HEK293 (cell line): ENCODE results near the gene TMUB1.

Experiments
- CTCF ChIA-PET: fragments of 350-600 bp; formaldehyde crosslinking; extraction: SDS; loops from one replicate; lab custom pipeline; 2021; ENCODE audit warnings: antibody characterized with exemption; lab: Yijun Ruan, JAX
- POLR2A ChIA-PET: fragments of 300-600 bp; formaldehyde crosslinking; extraction: SDS; loops from one replicate; lab custom pipeline; 2020; ENCODE audit warnings: antibody characterized with exemption, inconsistent platforms; lab: Yijun Ruan, JAX
- H3K27ac ChIP-seq: fragments of 200-500 bp; sonication (Bioruptor generic); 2 replicates; pipeline ENCODE4 v1.5.1; 2014; ENCODE audit warnings: low read depth, low read length, control low read depth, inconsistent platforms; ENCODE audit errors: extremely low read depth
- H3K36me3 ChIP-seq, 2 experiments: fragments of 200-500 bp in 1 of 2; sonication (Bioruptor generic) in 1 of 2; 1 replicate in 1 of 2; 2 replicates in 1 of 2; pipeline ENCODE4 v1.5.1; 2014 to 2017; ENCODE audit warnings: inconsistent platforms in 2 of 2, low read length in 2 of 2; ENCODE audit not compliant: control insufficient read depth in 2 of 2, insufficient read depth in 1 of 2
- H3K4me1 ChIP-seq: fragments of 200-500 bp; sonication (Bioruptor generic); 2 replicates; pipeline ENCODE4 v1.5.1; 2014; ENCODE audit warnings: mild to moderate bottlenecking, low read length, inconsistent platforms; ENCODE audit not compliant: control insufficient read depth, insufficient read depth
- H3K4me3 ChIP-seq: 2 replicates; pipeline ENCODE4 v1.5.1; 2011; ENCODE audit warnings: low read depth, mild to moderate bottlenecking, control low read depth, low read length, moderate library complexity
- H3K9me3 ChIP-seq: fragments of 200-500 bp; sonication (Bioruptor generic); 2 replicates; pipeline ENCODE4 v1.5.1; 2014; ENCODE audit warnings: low read depth, low read length, inconsistent platforms; ENCODE audit not compliant: control insufficient read depth, insufficient read depth
- CTCF ChIP-seq: fragments of 450-650 bp; formaldehyde crosslinking; IDR thresholded peaks from 2 replicates; pipeline ENCODE4 v1.5.1; 2016; ENCODE audit warnings: missing biosample characterization, missing genetic modification characterization
- KLF1 ChIP-seq: fragments of 450-650 bp; formaldehyde crosslinking; IDR thresholded peaks from 2 replicates; pipeline ENCODE4 v1.5.1; 2016; ENCODE audit warnings: missing biosample characterization, missing genetic modification characterization
- KLF7 ChIP-seq: fragments of 450-650 bp; formaldehyde crosslinking; IDR thresholded peaks from 2 replicates; pipeline ENCODE4 v1.5.1; 2016; ENCODE audit warnings: missing biosample characterization, missing genetic modification characterization, borderline replicate concordance
- KLF8 ChIP-seq: fragments of 450-650 bp; formaldehyde crosslinking; IDR thresholded peaks from 2 replicates; pipeline ENCODE4 v1.5.1; 2016; ENCODE audit warnings: missing biosample characterization, missing genetic modification characterization
- PRDM1 ChIP-seq: fragments of 450-650 bp; formaldehyde crosslinking; IDR thresholded peaks from 2 replicates; pipeline ENCODE4; 2016; ENCODE audit warnings: missing biosample characterization, missing genetic modification characterization
- PRDM10 ChIP-seq: fragments of 450-650 bp; formaldehyde crosslinking; IDR thresholded peaks from 2 replicates; pipeline ENCODE4 v1.5.1; 2016; ENCODE audit warnings: missing biosample characterization, missing genetic modification characterization
- SCRT2 ChIP-seq: fragments of 450-650 bp; formaldehyde crosslinking; IDR thresholded peaks from 2 replicates; pipeline ENCODE4 v1.5.1; 2016; ENCODE audit warnings: missing biosample characterization, missing genetic modification characterization
- SP3 ChIP-seq: fragments of 450-650 bp; formaldehyde crosslinking; IDR thresholded peaks from 2 replicates; pipeline ENCODE4 v1.5.1; 2016; ENCODE audit warnings: missing biosample characterization, missing genetic modification characterization
- ZFHX2 ChIP-seq: fragments of 450-650 bp; formaldehyde crosslinking; conservative IDR thresholded peaks from 2 replicates; pipeline ENCODE4 v1.5.1; 2016; ENCODE audit warnings: missing biosample characterization, missing genetic modification characterization
- ZFP3 ChIP-seq: fragments of 450-650 bp; formaldehyde crosslinking; IDR thresholded peaks from 2 replicates; pipeline ENCODE4 v1.5.1; 2016; ENCODE audit warnings: low read depth, missing biosample characterization, missing genetic modification characterization
- ZFP37 ChIP-seq: fragments of 450-650 bp; formaldehyde crosslinking; IDR thresholded peaks from 2 replicates; pipeline ENCODE4 v1.5.1; 2016; ENCODE audit warnings: missing biosample characterization, missing genetic modification characterization
- ZNF121 ChIP-seq: fragments of 450-650 bp; formaldehyde crosslinking; IDR thresholded peaks from 2 replicates; pipeline ENCODE4 v1.5.1; 2016; ENCODE audit warnings: missing biosample characterization, missing genetic modification characterization
- ZNF169 ChIP-seq: fragments of 450-650 bp; formaldehyde crosslinking; IDR thresholded peaks from 2 replicates; pipeline ENCODE4 v1.5.1; 2016; ENCODE audit warnings: missing biosample characterization, missing genetic modification characterization
- ZNF18 ChIP-seq: fragments of 450-650 bp; formaldehyde crosslinking; IDR thresholded peaks from 2 replicates; pipeline ENCODE4 v1.5.1; 2016; ENCODE audit warnings: missing biosample characterization, missing genetic modification characterization
- ZNF24 ChIP-seq: fragments of 450-650 bp; formaldehyde crosslinking; IDR thresholded peaks from 2 replicates; pipeline ENCODE4 v1.5.1; 2016; ENCODE audit warnings: missing biosample characterization, missing genetic modification characterization
- ZNF292 ChIP-seq: fragments of 450-650 bp; formaldehyde crosslinking; IDR thresholded peaks from 2 replicates; pipeline ENCODE4 v1.5.1; 2016; ENCODE audit warnings: low read depth, missing biosample characterization, missing genetic modification characterization, borderline replicate concordance
- ZNF311 ChIP-seq: fragments of 450-650 bp; formaldehyde crosslinking; IDR thresholded peaks from 2 replicates; pipeline ENCODE4 v1.5.1; 2017; ENCODE audit warnings: missing biosample characterization, missing genetic modification characterization, borderline replicate concordance
- ZNF335 ChIP-seq: fragments of 450-650 bp; formaldehyde crosslinking; conservative IDR thresholded peaks from 2 replicates; pipeline ENCODE4 v1.5.1; 2016; ENCODE audit warnings: missing biosample characterization, missing genetic modification characterization
- ZNF341 ChIP-seq: fragments of 450-650 bp; formaldehyde crosslinking; IDR thresholded peaks from 2 replicates; pipeline ENCODE4; 2016; ENCODE audit warnings: low read depth, missing biosample characterization, missing genetic modification characterization
- ZNF394 ChIP-seq: fragments of 450-650 bp; formaldehyde crosslinking; IDR thresholded peaks from 2 replicates; pipeline ENCODE4 v1.5.1; 2016; ENCODE audit warnings: missing biosample characterization, missing genetic modification characterization, mild to moderate bottlenecking, moderate library complexity, borderline replicate concordance
- ZNF423 ChIP-seq: fragments of 450-650 bp; formaldehyde crosslinking; IDR thresholded peaks from 2 replicates; pipeline ENCODE4 v1.5.1; 2016; ENCODE audit warnings: missing biosample characterization, missing genetic modification characterization
- ZNF449 ChIP-seq: fragments of 450-650 bp; formaldehyde crosslinking; IDR thresholded peaks from 2 replicates; pipeline ENCODE4 v1.5.1; 2017; ENCODE audit warnings: missing biosample characterization, mild to moderate bottlenecking, missing genetic modification characterization, moderate library complexity
- ZNF571 ChIP-seq: fragments of 450-650 bp; formaldehyde crosslinking; IDR thresholded peaks from 2 replicates; pipeline ENCODE4 v1.5.0; 2017; ENCODE audit warnings: missing biosample characterization, missing genetic modification characterization
- ZNF580 ChIP-seq: fragments of 450-650 bp; formaldehyde crosslinking; IDR thresholded peaks from 2 replicates; pipeline ENCODE4 v1.5.1; 2016; ENCODE audit warnings: missing biosample characterization, missing genetic modification characterization
- ZNF624 ChIP-seq: fragments of 450-650 bp; formaldehyde crosslinking; IDR thresholded peaks from 2 replicates; pipeline ENCODE4 v1.5.1; 2017; ENCODE audit warnings: missing biosample characterization, missing genetic modification characterization
- ZNF658 ChIP-seq: fragments of 450-650 bp; formaldehyde crosslinking; IDR thresholded peaks from 2 replicates; pipeline ENCODE4; 2016; ENCODE audit warnings: missing biosample characterization, missing genetic modification characterization
- ZNF707 ChIP-seq: fragments of 450-650 bp; formaldehyde crosslinking; IDR thresholded peaks from 2 replicates; pipeline ENCODE4 v1.5.1; 2016; ENCODE audit warnings: missing biosample characterization, missing genetic modification characterization
- ZNF768 ChIP-seq: fragments of 450-650 bp; formaldehyde crosslinking; IDR thresholded peaks from 2 replicates; pipeline ENCODE4 v1.5.1; 2018; ENCODE audit warnings: missing biosample characterization, mild to moderate bottlenecking, missing genetic modification characterization
- ZNF792 ChIP-seq: fragments of 450-650 bp; formaldehyde crosslinking; IDR thresholded peaks from 2 replicates; pipeline ENCODE4 v1.5.1; 2016; ENCODE audit warnings: missing biosample characterization, missing genetic modification characterization

The TMUB1 gene

GRCh38 chr7:151080067-151080521 is 3.2 kb downstream of the TMUB1 start (continued):
- TF ChIP-seq KLF7 (tag by site-specific recombination) (peak; percentile 73), ZNF335 (peak; percentile 53), ZFP37 (peak; percentile 89), SP3 (tag by site-specific recombination) (peak; percentile 56; the same call in 1 of the 2 replicates), ZNF768 (tag by site-specific recombination) (peak; percentile 9; the same call in 1 of the 2 replicates), ZFP3 (tag by site-specific recombination) (no peak), KLF8 (tag by site-specific recombination) (peak; percentile 28), ZNF792 (tag by site-specific recombination) (0 out of 2 replicates have a peak, but pooled peaks have one; percentile 22), ZNF394 (tag by site-specific recombination) (peak; percentile 38; the same call in 1 of the 2 replicates), ZNF121 (tag by site-specific recombination) (0 out of 2 replicates have a peak, but pooled peaks have one; percentile 16), ZNF169 (tag by site-specific recombination) (no peak), ZNF341 (tag by site-specific recombination) (peak; percentile 28; the same call in 1 of the 2 replicates), PRDM10 (tag by site-specific recombination) (0 out of 2 replicates have a peak, but pooled peaks have one; percentile 60), KLF1 (tag by site-specific recombination) (peak; percentile 89), CTCF (0 out of 2 replicates have a peak, but pooled peaks have one; percentile 20), ZNF449 (peak; percentile 84; the same call in 1 of the 2 replicates)
- TF ChIP-seq, all 188 proteins: peak for 28

- peak overlapping the region; percentile 89 for H3K4me3 ChIP-seq
- POLR2A ChIA-PET: interaction anchor here (1.2 to 4.8 kb wide), 2 partner anchors 17 to 40 kb away, joined by 3 to 22 read pairs; no protein-coding TSS in a partner anchor
- H3K9me3 ChIP-seq: no peaks in the 10 kb centered on the region
- peak overlapping the region; percentile 75; the same call in 1 of the 2 replicates for H3K27ac ChIP-seq
- peaks cover 0 to 52% of the 10 kb centered on the region in 2 experiments; a peak in 1 of 3 replicates for H3K36me3 ChIP-seq
- peaks cover 7% of the 10 kb centered on the region; the same call in 1 of the 2 replicates for H3K4me1 ChIP-seq
- CTCF ChIA-PET: no interaction called here
- TF ChIP-seq ZNF707 (tag by site-specific recombination) (no peak), ZNF571 (tag by site-specific recombination) (no peak), ZNF292 (tag by site-specific recombination) (no peak), SCRT2 (tag by site-specific recombination) (no peak), ZNF18 (tag by site-specific recombination) (no peak), ZNF658 (tag by site-specific recombination) (no peak), ZNF169 (tag by site-specific recombination) (no peak), ZNF423 (tag by site-specific recombination) (no peak), ZNF24 (tag by site-specific recombination) (no peak), ZNF580 (tag by site-specific recombination) (no peak), ZFHX2 (tag by site-specific recombination) (no peak), PRDM1 (tag by site-specific recombination) (no peak), ZNF624 (tag by site-specific recombination) (no peak), ZNF311 (tag by site-specific recombination) (no peak)
These were observed 3.9 kb downstream of the TMUB1 start for GRCh38 chr7:151079199-151079910.
